HEK293 (cell line): ENCODE data around the gene TSC2.
"Not testable (repeated sequence)": the region's sequence is repeated elsewhere in the genome, so short reads cannot be mapped to it uniquely, and the experiment has no call there.

Experiments
- ZNF214 ChIP-seq: fragments of 450-650 bp; formaldehyde crosslinking; IDR thresholded peaks from 2 replicates; pipeline ENCODE4 v1.5.1; 2017; ENCODE audit warnings: missing biosample characterization, mild to moderate bottlenecking, missing genetic modification characterization, borderline replicate concordance
- ZNF658 ChIP-seq: fragments of 450-650 bp; formaldehyde crosslinking; IDR thresholded peaks from 2 replicates; pipeline ENCODE4; 2016; ENCODE audit warnings: missing biosample characterization, missing genetic modification characterization
- ZNF785 ChIP-seq: fragments of 450-650 bp; formaldehyde crosslinking; IDR thresholded peaks from 2 replicates; pipeline ENCODE4 v1.5.1; 2016; ENCODE audit warnings: missing biosample characterization, missing genetic modification characterization
- TF ChIP-seq, protein P1 (sequence below): fragments of 450-650 bp; formaldehyde crosslinking; IDR thresholded peaks from 2 replicates; pipeline ENCODE4 v1.5.1; 2016; ENCODE audit warnings: missing biosample characterization, missing genetic modification characterization

DNA sequence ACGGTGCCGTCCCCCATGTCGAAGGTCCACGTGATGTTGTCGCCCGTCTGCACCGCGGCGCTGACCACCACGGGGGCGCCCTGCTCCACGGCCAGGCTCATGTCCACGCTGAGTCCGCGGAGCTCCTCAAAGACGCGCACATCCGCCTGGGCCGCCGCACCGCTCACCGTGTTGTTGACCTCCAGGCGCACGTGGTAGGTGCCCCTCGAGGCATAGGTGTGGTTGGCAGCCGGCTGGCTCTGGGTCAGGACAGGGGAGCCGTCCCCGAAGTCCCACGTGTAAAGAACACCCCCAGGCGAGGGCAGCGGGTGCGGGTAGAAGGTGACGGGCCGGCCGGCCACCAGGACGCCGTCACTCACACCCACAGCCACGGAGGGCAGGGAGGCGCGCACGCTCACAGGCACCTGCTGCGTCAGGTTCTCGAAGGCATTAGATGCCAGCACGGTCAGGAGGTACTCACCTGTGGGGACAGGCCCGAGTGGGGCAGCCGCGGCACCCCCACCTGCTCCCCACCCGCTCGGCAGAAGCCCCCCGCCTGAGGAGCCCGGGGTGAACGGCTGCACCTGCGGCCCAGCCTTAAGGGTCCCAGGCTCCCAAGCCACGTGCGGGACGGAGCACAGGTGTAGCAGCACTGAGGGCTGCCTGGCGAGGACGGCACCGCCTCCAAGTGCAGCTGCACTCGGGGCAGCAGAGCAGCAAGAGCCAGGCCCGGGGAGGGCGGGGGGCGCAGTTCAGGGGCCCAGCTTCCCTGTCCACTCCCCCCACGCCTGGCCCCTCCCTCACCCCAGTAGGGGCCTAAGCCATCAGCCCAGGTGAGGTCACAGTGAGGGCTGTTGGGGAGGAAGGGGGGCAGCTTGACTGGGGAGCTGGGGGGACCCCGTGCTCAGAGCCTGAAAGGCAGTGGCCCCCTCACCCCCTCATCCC, 63.9 kb downstream of the TSC2 start:
- TF ChIP-seq, protein P1, sequence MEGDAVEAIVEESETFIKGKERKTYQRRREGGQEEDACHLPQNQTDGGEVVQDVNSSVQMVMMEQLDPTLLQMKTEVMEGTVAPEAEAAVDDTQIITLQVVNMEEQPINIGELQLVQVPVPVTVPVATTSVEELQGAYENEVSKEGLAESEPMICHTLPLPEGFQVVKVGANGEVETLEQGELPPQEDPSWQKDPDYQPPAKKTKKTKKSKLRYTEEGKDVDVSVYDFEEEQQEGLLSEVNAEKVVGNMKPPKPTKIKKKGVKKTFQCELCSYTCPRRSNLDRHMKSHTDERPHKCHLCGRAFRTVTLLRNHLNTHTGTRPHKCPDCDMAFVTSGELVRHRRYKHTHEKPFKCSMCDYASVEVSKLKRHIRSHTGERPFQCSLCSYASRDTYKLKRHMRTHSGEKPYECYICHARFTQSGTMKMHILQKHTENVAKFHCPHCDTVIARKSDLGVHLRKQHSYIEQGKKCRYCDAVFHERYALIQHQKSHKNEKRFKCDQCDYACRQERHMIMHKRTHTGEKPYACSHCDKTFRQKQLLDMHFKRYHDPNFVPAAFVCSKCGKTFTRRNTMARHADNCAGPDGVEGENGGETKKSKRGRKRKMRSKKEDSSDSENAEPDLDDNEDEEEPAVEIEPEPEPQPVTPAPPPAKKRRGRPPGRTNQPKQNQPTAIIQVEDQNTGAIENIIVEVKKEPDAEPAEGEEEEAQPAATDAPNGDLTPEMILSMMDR (tag by site-specific recombination) = not testable (repeated sequence)
- TF ChIP-seq ZNF785 (tag by site-specific recombination); ZNF658; ZNF214 (tag by site-specific recombination): not testable (repeated sequence)
